ENCODE measurements around the gene EFHB.

- TF ChIP-seq CTCF (conservative IDR thresholded peaks at IDR 0.05; ENCODE audit: low read length), result no peak
- TF ChIP-seq EZH2phosphoT487 (IDR thresholded peaks at IDR 0.05; ENCODE audit: borderline replicate concordance, low read depth, low read length), result no peak
These were observed 14.2 kb upstream of the EFHB start for GRCh38 chr3:19948226-19948591.
